GM21447 (cell line): Measurements from ENCODE around the gene TNRC6B.

Source experiments
- ATAC-seq: cut with Tn5 transposase; IDR thresholded peaks from one replicate; pipeline ENCODE4 v1.9.1; 2021; ENCODE audit not compliant: unreplicated experiment

Gene TNRC6B

DNA sequence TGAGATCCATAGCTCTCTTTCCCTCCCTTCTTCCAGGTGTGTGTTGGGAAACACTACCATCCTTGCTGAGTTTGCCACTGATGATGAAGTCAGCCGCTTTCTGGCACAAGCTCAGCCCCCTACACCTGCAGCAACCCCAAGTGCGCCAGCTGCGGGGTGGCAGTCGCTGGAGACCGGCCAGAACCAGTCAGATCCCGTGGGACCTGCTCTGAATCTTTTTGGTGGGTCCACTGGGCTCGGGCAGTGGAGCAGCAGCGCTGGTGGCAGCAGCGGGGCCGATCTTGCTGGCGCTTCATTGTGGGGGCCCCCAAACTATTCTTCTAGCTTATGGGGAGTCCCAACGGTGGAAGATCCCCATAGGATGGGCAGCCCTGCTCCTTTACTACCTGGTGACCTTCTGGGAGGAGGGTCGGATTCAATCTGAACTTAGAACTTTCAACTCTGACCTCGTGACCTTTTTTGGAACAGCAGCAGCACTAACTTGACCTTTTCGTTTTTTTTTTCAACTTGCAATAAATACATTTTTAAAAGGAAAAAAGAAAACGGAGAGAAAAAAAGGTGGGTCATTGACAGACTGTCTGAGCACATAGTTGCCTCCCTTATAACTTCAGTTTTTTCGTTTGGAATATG is 145.2 kb downstream of the TNRC6B start:
- no peak for ATAC-seq

DNA sequence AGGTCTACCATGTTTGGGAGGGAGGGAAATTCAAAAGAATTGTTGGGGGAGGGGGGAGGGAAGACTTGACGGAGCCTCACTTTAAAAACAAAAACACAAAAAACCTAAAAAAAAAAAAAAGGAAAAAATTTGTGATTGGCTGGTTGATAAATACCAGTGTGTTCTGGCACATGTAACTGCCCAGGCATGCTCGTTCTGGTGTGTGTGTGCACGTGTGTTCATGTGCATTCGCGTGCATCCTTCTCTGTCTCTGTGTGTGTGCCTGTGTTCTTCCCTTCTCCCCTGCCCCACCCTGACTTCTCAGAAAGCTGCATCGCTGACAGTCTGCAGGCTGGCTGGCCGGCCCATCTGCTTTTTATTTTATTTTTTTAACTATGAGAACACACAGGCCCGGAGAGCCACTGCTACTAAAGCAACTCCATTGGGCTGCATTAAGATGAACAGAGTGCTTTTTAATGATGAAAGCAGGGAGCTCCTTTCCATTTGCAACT is 146.0 kb downstream of the TNRC6B start:
- no peak for ATAC-seq

DNA sequence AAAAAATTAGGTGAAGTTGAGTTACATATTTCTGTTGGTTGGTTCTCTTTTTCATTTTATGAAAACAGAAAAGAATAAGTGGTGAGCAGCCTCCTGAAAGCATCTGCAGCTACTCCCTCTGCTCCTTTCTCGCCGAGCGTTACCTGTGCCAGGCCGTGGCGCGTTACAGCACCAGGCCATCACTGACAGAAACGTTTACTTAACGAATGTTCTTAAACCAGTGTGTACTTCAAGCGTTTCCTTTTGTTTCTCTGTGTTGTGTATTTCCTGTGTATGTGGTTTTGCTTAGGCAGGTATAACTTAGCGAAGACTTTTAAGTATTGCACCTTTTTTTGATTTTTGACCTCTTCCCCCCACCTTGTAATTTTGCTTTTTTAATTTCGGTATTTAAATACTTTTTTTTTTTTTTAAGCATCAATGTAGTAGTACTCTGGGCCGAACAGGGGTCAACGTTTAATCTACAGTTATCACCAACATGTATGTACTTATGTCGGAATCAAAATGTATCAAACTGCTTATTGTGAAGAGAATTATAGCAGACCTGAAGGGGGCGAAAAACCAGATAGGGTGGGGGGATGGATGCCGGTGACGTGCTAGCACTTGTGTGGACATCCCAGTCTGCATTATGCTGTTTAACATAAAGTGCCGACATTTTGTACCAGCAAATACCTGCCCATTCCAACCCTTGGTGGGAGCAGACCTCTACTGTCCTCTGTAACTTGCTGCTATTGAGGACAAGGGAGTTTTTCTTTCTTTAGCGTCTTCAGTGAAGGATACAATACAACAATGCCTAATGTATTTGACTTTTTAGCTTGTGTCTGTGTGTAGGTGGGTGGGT is 147.0 kb downstream of the TNRC6B start:
- ATAC-seq, result no peak

DNA sequence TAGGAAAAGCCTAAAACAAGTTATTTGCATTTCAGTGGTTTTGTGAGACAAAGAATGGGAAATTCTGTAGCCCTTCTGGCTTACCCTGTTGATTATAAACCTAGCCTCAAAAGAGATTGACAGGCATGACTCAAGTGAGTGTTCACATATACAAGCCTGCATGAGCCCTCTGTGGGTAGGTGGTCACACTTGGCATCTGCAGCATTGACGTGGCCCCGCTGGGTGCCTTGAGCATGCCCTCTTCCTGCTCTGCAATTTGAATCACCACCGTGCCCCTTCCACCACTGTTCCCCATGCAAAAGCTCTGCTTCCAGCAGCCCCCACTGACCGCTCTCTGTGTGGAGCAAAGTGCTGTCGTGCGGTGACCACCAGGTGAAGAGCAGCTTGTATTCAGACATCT is 147.6 kb downstream of the TNRC6B start:
- no peak for ATAC-seq

DNA sequence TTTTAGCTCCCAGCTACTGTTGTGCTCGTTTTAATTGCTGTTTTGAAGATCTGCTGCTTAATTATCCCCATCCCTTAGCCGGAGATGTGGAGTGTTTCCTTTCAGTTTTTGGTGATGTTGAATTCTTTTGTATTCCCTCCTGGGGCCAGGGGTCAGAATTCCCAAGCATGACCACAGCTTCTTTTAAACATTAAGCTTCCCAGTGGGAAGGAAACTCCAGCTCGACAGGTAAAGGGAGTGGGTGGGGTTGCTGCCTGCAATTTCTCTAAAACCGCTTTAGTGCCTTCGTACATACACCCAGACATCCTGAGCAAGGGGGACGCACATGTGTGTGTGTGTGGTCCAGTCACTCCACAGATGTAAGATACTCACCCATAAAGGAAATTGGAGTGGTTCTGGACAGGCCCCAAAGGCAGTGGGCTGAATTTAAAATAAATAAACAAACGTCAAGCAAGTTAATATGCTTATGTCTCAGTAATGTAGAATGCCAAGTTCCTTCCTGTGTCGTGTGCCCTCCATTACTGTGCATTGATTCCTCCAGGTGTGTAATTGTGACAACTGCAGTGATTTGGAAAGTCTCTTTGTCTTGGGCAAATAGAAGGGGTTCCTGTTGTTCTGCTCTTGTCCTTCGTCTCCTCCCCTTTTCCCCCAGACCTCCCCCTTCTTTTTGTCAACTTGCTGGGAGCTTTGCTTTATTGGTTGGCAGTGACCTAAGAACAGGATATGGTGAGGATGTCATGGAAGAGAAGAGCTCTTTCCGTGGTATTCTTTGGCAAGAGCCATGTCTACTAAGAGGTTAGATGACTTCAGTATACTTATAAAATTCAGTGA is 149.4 kb downstream of the TNRC6B start:
- no peak for ATAC-seq

DNA sequence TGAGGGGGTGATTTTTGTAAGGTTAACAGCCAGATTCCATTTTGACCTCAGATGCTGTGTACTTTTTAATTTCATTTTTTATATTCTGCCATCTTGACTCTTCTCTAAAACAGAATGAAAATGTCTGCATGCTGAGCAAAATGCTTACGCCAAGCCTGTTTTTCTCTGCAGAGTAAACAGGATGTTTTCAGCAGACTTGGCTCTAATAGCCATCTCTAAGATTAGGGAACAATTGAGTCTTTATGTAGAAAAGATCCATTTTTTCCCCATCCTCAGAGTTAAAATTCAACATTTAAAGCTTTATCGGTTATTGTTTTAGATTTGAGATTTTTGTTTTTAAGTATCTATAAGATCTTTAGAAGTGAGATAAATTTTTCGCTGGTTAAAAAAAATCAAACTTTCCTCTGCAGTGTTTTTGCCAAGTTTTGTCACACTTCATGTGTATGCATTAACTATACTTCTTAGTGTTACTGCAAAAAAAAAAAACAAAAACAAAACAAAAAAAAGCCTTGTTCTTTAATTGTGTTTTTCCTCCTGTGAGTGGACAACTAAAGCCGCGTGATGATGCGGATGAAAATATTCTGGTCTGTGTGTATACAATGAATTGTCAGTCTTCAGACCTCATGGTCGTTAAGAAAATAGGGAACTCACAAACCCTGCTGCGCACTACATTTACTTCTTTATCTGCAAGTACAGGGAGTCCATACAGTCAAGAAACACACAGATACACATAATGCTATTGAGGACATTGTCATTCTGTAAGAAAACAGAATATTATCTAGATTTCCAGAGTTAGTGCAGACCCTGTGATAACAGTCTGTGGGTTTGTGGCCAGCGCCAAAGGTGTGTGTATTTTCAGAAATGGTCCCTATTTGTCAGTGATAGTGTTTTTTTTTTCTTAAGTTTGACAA is 151.1 kb downstream of the TNRC6B start:
- ATAC-seq, result no peak

DNA sequence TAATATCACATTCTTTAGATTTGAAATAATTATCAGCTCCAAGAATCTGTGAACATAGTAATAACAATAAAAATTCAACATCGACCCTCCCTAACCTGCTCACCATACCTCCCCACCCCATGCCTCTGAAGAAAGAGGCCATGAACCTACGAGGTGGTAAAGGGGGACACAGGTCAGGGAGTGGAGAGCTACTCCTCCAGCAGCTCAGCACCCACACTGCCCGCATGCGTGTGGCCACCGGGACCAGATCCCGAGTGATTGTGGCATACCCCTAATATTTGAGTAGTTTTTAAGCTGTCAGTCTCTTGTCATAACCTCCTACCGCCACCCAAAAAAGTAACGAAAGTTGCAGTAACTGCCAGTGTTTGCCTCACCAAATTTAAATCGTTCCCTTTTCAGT is 151.7 kb downstream of the TNRC6B start:
- ATAC-seq, result no peak

DNA sequence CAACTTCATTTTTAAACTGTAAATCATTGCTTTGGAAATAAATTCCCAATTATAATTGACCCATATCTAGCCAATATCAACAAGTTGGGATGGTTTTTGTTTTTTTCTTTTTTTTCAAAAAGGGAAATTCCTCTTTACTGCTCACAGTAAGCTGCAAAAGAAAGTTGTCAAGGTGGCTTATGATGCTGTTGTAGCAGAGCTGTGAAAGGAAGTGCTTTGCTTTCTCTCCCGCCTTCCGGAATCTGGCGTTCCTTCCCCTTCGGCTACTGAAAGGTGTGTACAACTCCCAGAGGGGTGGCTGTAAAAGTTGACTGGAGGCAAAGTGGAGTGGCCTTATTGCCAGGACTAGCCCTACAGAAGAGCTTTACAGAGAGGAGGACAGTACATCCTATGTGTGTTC is 152.4 kb downstream of the TNRC6B start:
- ATAC-seq, result no peak

DNA sequence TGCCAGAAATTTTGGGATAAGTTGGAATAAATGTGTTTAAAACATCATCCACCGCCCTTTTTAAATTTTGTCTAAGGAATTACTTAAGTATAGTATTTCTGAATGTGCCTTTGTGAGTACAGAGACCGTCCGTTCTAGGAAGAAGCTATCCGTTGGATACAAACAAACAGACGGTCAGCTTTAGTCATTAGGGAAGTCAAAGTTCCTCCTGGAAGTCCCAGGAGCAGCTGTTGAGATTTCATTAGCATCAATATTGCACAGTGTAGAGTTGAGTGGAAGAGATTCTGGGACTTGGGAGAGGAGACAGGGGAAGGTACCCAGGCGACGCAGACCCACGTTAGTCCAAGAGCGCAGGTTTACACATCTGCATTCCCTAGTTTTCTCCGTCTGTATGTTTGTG is 152.9 kb downstream of the TNRC6B start:
- no peak for ATAC-seq

DNA sequence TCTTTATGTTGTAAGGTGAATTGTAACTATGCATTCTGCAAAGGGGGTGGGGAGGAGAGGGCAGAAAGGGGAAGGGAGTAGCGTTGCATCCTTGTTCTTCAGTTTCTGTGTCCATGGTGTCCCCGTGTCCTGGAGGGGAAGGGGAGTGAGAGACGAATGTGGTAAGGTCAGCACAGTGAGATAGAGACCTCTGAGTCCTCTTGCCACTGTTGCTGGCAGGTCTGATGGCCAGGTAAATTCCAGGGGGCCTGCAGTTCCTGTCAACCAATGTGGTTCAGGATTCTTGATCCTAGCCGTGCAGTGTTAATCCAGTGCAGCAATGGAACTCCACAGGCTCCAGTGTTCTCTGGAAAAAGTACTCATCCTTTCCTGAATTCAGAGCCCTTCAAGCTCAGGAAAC is 154.0 kb downstream of the TNRC6B start:
- ATAC-seq, result no peak

DNA sequence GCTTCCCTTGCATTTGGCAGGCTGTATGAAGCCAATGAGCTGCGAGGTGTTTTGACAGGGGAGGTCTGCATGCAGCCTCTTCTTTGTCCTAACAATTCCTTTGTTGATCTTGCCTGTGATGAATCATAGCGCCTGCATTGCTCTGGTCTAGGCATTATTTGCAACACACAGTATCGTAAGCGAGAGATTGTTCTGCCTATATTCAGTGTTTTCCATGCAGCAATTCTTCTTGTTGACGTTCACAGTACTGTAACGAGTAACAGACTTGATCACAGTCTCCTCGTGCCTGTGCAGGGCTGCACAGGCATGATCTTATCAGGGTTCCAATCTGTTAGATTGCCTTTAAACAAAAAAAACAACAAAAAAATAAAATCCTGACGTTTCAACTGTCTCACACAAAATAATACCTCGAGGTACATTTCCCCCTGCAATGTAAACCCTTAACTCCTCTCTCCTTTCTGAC is 154.6 kb downstream of the TNRC6B start:
- no peak for ATAC-seq

DNA sequence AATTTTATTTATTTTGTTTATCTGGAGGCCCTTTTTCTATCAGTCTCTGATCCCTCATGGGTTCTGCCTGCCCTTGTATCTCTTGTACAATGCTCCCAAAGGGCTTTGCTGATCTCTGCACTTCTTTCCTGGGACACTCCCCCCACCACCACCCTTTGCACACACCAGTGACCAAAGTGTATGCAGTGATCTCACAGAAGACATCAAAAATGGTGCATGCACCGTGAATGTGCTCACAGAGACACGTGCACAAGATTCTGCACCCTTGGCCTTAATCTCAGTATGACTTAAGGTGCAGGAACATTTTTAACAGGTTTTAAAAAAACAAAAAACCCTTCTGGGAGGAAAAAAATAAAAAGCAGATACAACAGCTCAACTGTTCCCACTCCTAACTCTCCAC is 156.3 kb downstream of the TNRC6B start:
- no peak for ATAC-seq

DNA sequence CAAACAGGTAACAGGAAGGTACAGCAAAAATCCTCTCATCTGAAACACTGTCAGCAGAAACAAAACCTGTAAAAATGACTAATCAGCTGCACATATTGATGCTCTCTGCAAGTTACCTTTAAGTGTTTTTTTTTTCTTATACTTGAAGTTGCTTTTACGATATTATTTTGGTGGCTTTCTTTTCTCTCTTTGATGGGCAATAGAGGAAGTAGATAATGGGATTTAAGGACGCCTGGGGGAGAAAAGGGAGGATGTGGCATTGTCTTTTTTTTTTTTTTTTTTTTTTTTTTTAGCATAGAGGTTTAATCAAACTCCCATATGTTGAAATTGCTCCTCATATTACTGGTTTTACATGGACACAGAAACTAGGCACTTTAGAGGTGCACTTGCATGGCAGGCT is 157.2 kb downstream of the TNRC6B start:
- ATAC-seq, result no peak

DNA sequence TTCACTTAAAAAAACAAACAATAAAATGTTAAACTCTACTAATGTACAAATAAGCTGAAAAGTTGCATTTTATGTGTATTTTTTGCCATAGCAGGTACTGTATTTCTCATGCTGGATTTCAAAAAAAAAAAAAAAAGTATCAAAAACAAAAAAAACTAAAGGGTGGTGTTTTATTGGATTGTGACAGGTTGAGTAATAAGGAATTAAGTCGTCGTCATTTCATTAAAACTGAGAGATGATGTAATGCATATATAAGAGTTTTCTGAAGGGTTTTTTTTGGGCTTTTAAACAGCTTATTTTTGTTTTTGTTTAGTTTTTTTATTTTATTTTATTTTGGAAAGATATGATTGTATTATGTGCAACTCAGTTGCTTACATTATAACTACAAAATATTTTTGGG is 157.6 kb downstream of the TNRC6B start:
- ATAC-seq, result no peak

DNA sequence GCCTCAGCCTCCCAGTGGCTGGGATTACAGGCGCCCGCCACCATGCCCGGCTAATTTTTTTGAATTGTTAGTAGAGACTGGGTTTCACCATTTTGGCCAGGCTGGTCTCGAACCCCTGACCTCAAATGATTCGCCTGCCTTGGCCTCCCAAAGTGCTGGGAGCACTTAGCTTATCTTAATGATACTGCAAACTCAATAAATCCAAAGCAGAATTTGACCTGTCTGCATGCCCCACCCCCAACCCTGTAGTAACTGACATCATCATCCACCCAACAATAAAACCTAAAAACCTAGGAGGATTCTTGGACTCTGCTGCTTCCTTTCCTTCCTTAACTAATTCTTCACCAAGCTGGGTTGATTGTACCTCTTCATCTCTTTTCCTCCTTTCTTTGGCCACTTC is 162.3 kb downstream of the TNRC6B start:
- ATAC-seq, result no peak

DNA sequence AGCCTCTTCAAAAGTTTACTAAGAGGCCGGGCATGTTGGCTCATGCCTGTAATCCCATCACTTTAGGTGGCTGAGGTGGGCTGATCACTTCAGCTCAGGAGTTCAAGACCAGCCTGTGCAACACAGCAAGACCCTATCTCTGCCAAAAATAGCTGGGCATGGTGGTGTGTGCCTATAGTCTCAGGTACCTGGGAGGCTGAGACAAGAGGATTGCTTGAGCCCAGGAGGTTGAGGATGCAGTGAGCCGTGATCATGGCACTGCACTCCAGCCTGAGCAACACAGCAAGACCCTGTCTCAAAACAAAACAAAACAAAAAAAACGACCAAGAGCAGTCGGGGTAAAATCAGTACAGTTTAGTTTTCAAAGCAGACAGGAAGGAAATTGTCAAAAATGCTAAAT is 163.9 kb downstream of the TNRC6B start:
- no peak for ATAC-seq

DNA sequence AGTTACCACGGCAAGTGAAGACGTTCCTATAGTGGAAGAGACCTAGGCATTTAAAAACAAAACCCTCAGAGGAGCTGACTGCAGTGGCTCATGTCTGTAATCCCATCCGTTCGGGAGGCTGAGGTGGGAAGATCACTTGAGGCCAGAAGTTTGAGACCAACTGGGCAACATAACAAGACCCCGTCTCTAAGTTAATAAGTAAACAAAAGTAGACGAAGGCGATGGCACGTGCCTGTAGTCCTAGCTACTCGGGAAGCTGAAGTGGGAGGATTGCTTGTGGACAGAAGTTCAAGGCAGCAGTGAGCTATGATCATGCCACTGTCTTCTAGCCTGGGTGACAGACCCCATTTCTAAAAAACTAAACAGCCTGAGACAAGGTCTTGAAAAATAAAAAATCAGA is 164.8 kb downstream of the TNRC6B start:
- no peak for ATAC-seq

DNA sequence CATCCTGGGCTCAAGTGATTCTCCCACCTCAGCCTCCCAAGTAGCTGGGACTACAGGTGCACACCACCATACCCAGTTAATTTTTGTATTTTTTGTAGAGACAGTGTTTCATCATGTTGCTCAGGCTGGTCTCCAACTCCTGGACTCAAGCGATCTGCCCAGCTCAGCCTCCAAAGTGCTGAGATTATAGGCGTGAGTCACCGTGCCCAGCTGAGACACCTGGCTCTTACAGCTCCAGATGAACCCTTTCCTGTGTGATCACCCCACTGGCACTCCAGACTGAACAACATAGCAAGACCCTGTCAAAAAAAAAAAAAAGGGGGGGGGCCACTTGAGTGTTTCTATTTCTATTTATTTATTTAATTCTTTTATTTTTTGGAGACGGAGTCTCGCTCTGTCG is 167.5 kb downstream of the TNRC6B start:
- ATAC-seq, result no peak

DNA sequence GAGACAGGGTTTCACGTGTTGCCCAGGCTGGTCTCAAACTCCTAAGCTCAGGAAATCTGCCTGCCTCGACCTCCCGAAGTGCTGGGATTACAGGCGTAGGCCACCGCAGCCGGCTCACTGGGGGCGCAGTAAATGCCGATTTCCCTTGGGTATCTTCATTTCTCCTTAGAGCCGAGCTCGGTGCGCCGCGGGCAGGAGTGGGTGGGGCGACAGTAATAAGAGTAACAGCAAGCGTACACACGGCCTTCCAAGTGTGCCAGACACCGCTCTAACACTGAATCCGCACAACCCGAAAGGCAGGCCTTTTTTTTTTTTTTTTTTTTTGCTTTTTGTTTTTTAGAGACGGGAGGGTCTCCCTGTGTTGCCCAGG is 168.1 kb downstream of the TNRC6B start:
- peak; percentile 24 for ATAC-seq
